Upper lobe of left lung (tissue), 6 donors: ENCODE data around the gene TST. TPM values are rescaled to one million over a fixed set of nuclear protein-coding genes. Genes with fewer than 3 reads are reported as not detected.

ENCODE experiments used
- ATAC-seq, 2 donors: fragments of 200-7000 bp; cut with Tn5 transposase; one replicate each; pipeline ENCODE4 v1.9.1; 2022; ENCODE audit warnings: mild to moderate bottlenecking in 2 of 2, moderate library complexity in 2 of 2; ENCODE audit not compliant: low FRiP score in 2 of 2
- DNase-seq, 2 donors: peaks; one replicate each; pipeline ENCODE4 v3.0.0-alpha.2; 2019 to 2020
- H3K27ac ChIP-seq, 4 donors: fragments of 200-600 bp; sonication (generic); one replicate each; pipeline ENCODE4 v1.5.1; 2016 to 2019
- H3K27me3 ChIP-seq, 4 donors: fragments of 200-600 bp; sonication (generic); one replicate each; pipeline ENCODE4 v1.5.1; 2017 to 2019
- H3K36me3 ChIP-seq, 4 donors: fragments of 200-600 bp; sonication (generic); one replicate each; pipeline ENCODE4 v1.5.1; 2016 to 2019
- H3K4me1 ChIP-seq, 4 donors: fragments of 200-600 bp; sonication (generic); one replicate each; pipeline ENCODE4 v1.5.1; 2018 to 2019
- H3K4me3 ChIP-seq, 4 donors: fragments of 200-600 bp; sonication (generic); one replicate each; pipeline ENCODE4 v1.5.1; 2017 to 2019; ENCODE audit warnings: mild to moderate bottlenecking in 2 of 4, moderate library complexity in 1 of 4
- H3K9me3 ChIP-seq, 4 donors: fragments of 200-600 bp; sonication (generic); one replicate each; pipeline ENCODE4 v1.5.1; 2018 to 2019
- CTCF ChIP-seq, 6 experiments: fragments of 450-650 bp in 4 of 6; fragments of 200-600 bp in 2 of 6; sonication (generic) in 2 of 6; IDR thresholded peaks; one replicate each; pipeline ENCODE4 v1.5.1; 2016 to 2019; ENCODE audit warnings: antibody characterized with exemption in 6 of 6
- EP300 ChIP-seq, 4 donors: sonication (generic); formaldehyde crosslinking; IDR thresholded peaks; one replicate each; pipeline ENCODE4 v1.5.1; 2017; ENCODE audit warnings: antibody characterized with exemption in 4 of 4, control low read depth in 2 of 4
- POLR2A ChIP-seq, 4 donors: fragments of 450-650 bp; IDR thresholded peaks; one replicate each; pipeline ENCODE4 v1.5.1; 2016 to 2017; ENCODE audit warnings: antibody characterized with exemption in 4 of 4, mild to moderate bottlenecking in 2 of 4
- POLR2AphosphoS5 ChIP-seq, 2 donors: sonication (generic); formaldehyde crosslinking; IDR thresholded peaks; one replicate each; pipeline ENCODE4 v1.5.1; 2017; ENCODE audit warnings: antibody characterized with exemption in 2 of 2
- WGBS, 2 donors: methylation state at CpG; one replicate each; pipeline ENCODE4 v1.1.5; 2017 to 2018; 5-methylcytosine and 5-hydroxymethylcytosine counted together
- total RNA-seq, 6 donors: library from RNA; depleted of rRNA in 4 of 6; stranded (reverse); fragments of >200 nt in 4 of 6; gene quantifications; one replicate each; pipeline versions ENCODE4 v1.1.0 to v1.2.1, GENCODE V29; 2016 to 2021
- donor health status: DM: no; HTN: no; CAD: no; lungs with moderate emphysema.
- donor health status: DM: no; HTN: yes; CAD: no; lungs with severe emphysema.

TST gene
- total RNA-seq, 6 donors from 2014 or later: 43.0 to 78.1 (median 70.2) TPM

- no peaks in the 10 kb centered on the region for H3K36me3 ChIP-seq
- no peaks in the 10 kb centered on the region for H3K27me3 ChIP-seq
- no peak for DNase-seq
- no peak overlapping the region for H3K4me3 ChIP-seq
- no peak for ATAC-seq
- 74 to 75% methylated on average over 2 of the region's 2 CpGs for WGBS, 2 donors
- H3K4me1 ChIP-seq: peaks cover 18 to 29% (median 20%) of the 10 kb centered on the region in 4 donors
- no peaks in the 10 kb centered on the region for H3K9me3 ChIP-seq
- H3K27ac ChIP-seq: no peak overlapping the region
- TF ChIP-seq CTCF (IDR thresholded peaks at IDR 0.05) (no peak), EP300 (IDR thresholded peaks at IDR 0.05) (no peak), POLR2AphosphoS5 (IDR thresholded peaks at IDR 0.05) (no peak), POLR2A (IDR thresholded peaks at IDR 0.05) (no peak)
Measured at GRCh38 chr22:37009490-37009889, 9.8 kb downstream of the TST start.

- H3K4me1 ChIP-seq: peaks cover 17 to 27% (median 20%) of the 10 kb centered on the region in 4 donors
- no peak overlapping the region for H3K27ac ChIP-seq
- 39 to 42% methylated on average over 2 of the region's 2 CpGs for WGBS, 2 donors
- DNase-seq: no peak
- H3K27me3 ChIP-seq: no peaks in the 10 kb centered on the region
- H3K4me3 ChIP-seq: no peak overlapping the region
- no peak for ATAC-seq
- no peaks in the 10 kb centered on the region for H3K36me3 ChIP-seq
- no peaks in the 10 kb centered on the region for H3K9me3 ChIP-seq
- TF ChIP-seq POLR2AphosphoS5 (IDR thresholded peaks at IDR 0.05) (no peak), POLR2A (IDR thresholded peaks at IDR 0.05) (no peak), EP300 (IDR thresholded peaks at IDR 0.05) (no peak), CTCF (IDR thresholded peaks at IDR 0.05) (no peak)
Measured at GRCh38 chr22:37008365-37008764, 10.9 kb downstream of the TST start.

- WGBS, 2 donors: 32 to 43% methylated on average over 2 of the region's 2 CpGs
- TF ChIP-seq EP300 (IDR thresholded peaks at IDR 0.05) (no peak), POLR2AphosphoS5 (IDR thresholded peaks at IDR 0.05) (no peak), POLR2A (IDR thresholded peaks at IDR 0.05) (no peak), CTCF (IDR thresholded peaks at IDR 0.05) (no peak)
- H3K4me1 ChIP-seq: peaks cover 17 to 24% (median 20%) of the 10 kb centered on the region in 4 donors
- H3K9me3 ChIP-seq: no peaks in the 10 kb centered on the region
- ATAC-seq: no peak
- H3K27me3 ChIP-seq: no peaks in the 10 kb centered on the region
- no peaks in the 10 kb centered on the region for H3K36me3 ChIP-seq
- no peak for DNase-seq
- no peak overlapping the region for H3K4me3 ChIP-seq
- H3K27ac ChIP-seq: peak overlapping the region in 1 of 4 donors; percentile 31
Measured at GRCh38 chr22:37007651-37008050, 11.6 kb downstream of the TST start.

GRCh38 chr22:37002633-37003032 is 16.6 kb downstream of the TST start:
- 86 to 94% methylated on average over 7 of the region's 7 CpGs for WGBS, 2 donors
- ATAC-seq: no peak
- TF ChIP-seq POLR2AphosphoS5 (IDR thresholded peaks at IDR 0.05) (no peak), CTCF (IDR thresholded peaks at IDR 0.05) (no peak), POLR2A (IDR thresholded peaks at IDR 0.05) (no peak)

GRCh38 chr22:37001826-37002225 is 17.4 kb downstream of the TST start:
- H3K4me3 ChIP-seq: no peak overlapping the region
- no peaks in the 10 kb centered on the region for H3K9me3 ChIP-seq
- DNase-seq (peak in 1 of 2 donors; percentile 57), ATAC-seq (no peak)
- H3K36me3 ChIP-seq: no peaks in the 10 kb centered on the region
- no peaks in the 10 kb centered on the region for H3K4me1 ChIP-seq
- 84 to 92% methylated on average over 6 to 10 of the region's 12 CpGs for WGBS, 2 donors
- H3K27ac ChIP-seq: no peak overlapping the region
- no peaks in the 10 kb centered on the region for H3K27me3 ChIP-seq
- TF ChIP-seq POLR2A (IDR thresholded peaks at IDR 0.05): no peak
- TF ChIP-seq CTCF (IDR thresholded peaks at IDR 0.05): no peak

More at GRCh38 chr22:37002633-37003032, 16.6 kb downstream of the TST start:
- no peaks in the 10 kb centered on the region for H3K36me3 ChIP-seq
- no peak overlapping the region for H3K4me3 ChIP-seq
- no peak for DNase-seq
- H3K27ac ChIP-seq: no peak overlapping the region
- H3K27me3 ChIP-seq: no peaks in the 10 kb centered on the region
- H3K4me1 ChIP-seq: peaks cover 0 to 4% (median 1%) of the 10 kb centered on the region in 4 donors
- no peaks in the 10 kb centered on the region for H3K9me3 ChIP-seq
